ENCODE data around the gene IL34. TPM values are rescaled to one million over a fixed set of nuclear protein-coding genes. Genes with fewer than 3 reads are reported as not detected.
A peak's percentile ranks its signal among the peaks of the same experiment; 100 is the strongest.

The IL34 gene
- polyA plus RNA-seq, 1 of the 3 experiments (the other 2 are of a cell fraction): 0.18 TPM

DNA sequence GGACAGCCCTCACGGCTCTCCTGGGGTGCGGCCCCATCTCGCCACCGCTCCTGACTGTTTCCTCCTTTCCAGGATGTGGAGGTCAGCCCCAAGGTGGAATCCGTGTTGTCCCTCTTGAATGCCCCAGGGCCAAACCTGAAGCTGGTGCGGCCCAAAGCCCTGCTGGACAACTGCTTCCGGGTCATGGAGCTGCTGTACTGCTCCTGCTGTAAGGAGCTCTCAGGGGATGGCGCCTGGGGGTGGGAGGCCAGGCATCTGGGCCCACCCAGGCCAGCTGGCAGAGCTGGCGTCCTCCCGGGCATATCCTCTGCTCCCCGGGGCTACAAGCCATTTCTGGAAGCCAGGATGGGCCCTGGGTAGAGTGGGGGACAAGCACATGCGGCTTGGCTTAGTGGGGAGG lies 13.2 kb downstream of the IL34 start:
- POLR2A ChIA-PET: no interaction called here
- no peak overlapping the region for H3K27ac ChIP-seq (ENCODE audit: low read depth in 2 of 2, low read length in 1 of 2)
- H3K4me2 ChIP-seq: no peak overlapping the region
- WGBS (ENCODE audit: low lambda C conversion rate): 89% methylated on average over 10 of the region's 12 CpGs
- H3F3A ChIP-seq (replicated peaks; ENCODE audit: insufficient read depth): no peaks in the 10 kb centered on the region
- peaks cover 13% of the 10 kb centered on the region for H4K20me1 ChIP-seq (ENCODE audit: insufficient read depth)
- no peak overlapping the region for H3K9ac ChIP-seq
- no peaks in the 10 kb centered on the region for H3K9me2 ChIP-seq
- peaks cover 0 to 9% of the 10 kb centered on the region in 2 experiments; a peak in 1 of 4 replicates for H3K4me1 ChIP-seq (ENCODE audit: control insufficient read depth in 1 of 2, insufficient read depth in 2 of 2, low read depth in 1 of 2, low read length in 1 of 2)
- TF ChIP-seq MEF2A (IDR thresholded peaks at IDR 0.05; ENCODE audit: borderline replicate concordance, low read depth): no peak
- TF ChIP-seq YY1 (IDR thresholded peaks at IDR 0.05; ENCODE audit: low read depth): no peak
- no peak for TF ChIP-seq RFX5 (IDR thresholded peaks at IDR 0.05; ENCODE audit: low read length)
- TF ChIP-seq TAF1 (IDR thresholded peaks at IDR 0.05; ENCODE audit: borderline replicate concordance, low read depth, low read length): no peak
- no peak for TF ChIP-seq TCF12 (IDR thresholded peaks at IDR 0.05)
- H3K9me3 ChIP-seq: no peaks in the 10 kb centered on the region
- no peak overlapping the region for H3K4me3 ChIP-seq (ENCODE audit: low read depth in 2 of 2, low read length in 1 of 2)
- H3K79me2 ChIP-seq (ENCODE audit: insufficient read depth): no peaks in the 10 kb centered on the region
- H3K36me3 ChIP-seq (replicated peaks in 1 of 2; ENCODE audit: control insufficient read depth in 1 of 2, insufficient read depth in 2 of 2, low read length in 1 of 2): peaks cover 6 to 13% of the 10 kb centered on the region in 2 experiments
- peak; percentile 36 for DNase-seq
- H3K27me3 ChIP-seq (ENCODE audit: insufficient read depth): no peaks in the 10 kb centered on the region
- CTCF ChIA-PET: interaction anchor here (1.1 to 1.9 kb wide), 2 partner anchors 54 to 111 kb away, joined by 3 to 18 read pairs; no protein-coding TSS in a partner anchor
- H2AFZ ChIP-seq (ENCODE audit: low read depth): no peak overlapping the region

DNA sequence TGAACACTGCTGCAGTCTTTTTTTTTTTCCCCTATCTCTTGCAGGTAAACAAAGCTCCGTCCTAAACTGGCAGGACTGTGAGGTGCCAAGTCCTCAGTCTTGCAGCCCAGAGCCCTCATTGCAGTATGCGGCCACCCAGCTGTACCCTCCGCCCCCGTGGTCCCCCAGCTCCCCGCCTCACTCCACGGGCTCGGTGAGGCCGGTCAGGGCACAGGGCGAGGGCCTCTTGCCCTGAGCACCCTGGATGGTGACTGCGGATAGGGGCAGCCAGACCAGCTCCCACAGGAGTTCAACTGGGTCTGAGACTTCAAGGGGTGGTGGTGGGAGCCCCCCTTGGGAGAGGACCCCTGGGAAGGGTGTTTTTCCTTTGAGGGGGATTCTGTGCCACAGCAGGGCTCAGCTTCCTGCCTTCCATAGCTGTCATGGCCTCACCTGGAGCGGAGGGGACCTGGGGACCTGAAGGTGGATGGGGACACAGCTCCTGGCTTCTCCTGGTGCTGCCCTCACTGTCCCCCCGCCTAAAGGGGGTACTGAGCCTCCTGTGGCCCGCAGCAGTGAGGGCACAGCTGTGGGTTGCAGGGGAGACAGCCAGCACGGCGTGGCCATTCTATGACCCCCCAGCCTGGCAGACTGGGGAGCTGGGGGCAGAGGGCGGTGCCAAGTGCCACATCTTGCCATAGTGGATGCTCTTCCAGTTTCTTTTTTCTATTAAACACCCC lies 13.8 kb downstream of the IL34 start:
- Histone ChIP-seq H3K27me3 (ENCODE audit: insufficient read depth) (no peaks in the 10 kb centered on the region), H3K9me3 (no peaks in the 10 kb centered on the region), H4K20me1 (ENCODE audit: insufficient read depth) (peaks cover 13% of the 10 kb centered on the region), H3K9ac (no peak overlapping the region), H3K4me3 (ENCODE audit: low read depth in 2 of 2, low read length in 1 of 2) (no peak overlapping the region), H3K9me2 (no peaks in the 10 kb centered on the region), H3K79me2 (ENCODE audit: insufficient read depth) (no peaks in the 10 kb centered on the region), H3K27ac (ENCODE audit: low read depth in 2 of 2, low read length in 1 of 2) (no peak overlapping the region), H3K4me1 (ENCODE audit: control insufficient read depth in 1 of 2, insufficient read depth in 2 of 2, low read depth in 1 of 2, low read length in 1 of 2) (peaks cover 0 to 8% of the 10 kb centered on the region in 2 experiments; a peak in 1 of 4 replicates), H3K4me2 (no peak overlapping the region), H3K36me3 (replicated peaks in 1 of 2; ENCODE audit: control insufficient read depth in 1 of 2, insufficient read depth in 2 of 2, low read length in 1 of 2) (peaks cover 8 to 18% of the 10 kb centered on the region in 2 experiments), H3F3A (replicated peaks; ENCODE audit: insufficient read depth) (no peaks in the 10 kb centered on the region), H2AFZ (ENCODE audit: low read depth) (no peak overlapping the region)
- ChIA-PET CTCF (interaction anchor here (1.1 to 1.9 kb wide), 2 partner anchors 55 to 111 kb away, joined by 3 to 18 read pairs; no protein-coding TSS in a partner anchor), POLR2A (no interaction called here)
- 94% methylated on average over 12 of the region's 16 CpGs for WGBS (ENCODE audit: low lambda C conversion rate)
- TF ChIP-seq CHD2 (IDR thresholded peaks at IDR 0.05; ENCODE audit: low read length, partially characterized antibody) (no peak), TCF12 (IDR thresholded peaks at IDR 0.05) (no peak), SMC3 (IDR thresholded peaks at IDR 0.05; ENCODE audit: low read depth, low read length) (no peak), REST (IDR thresholded peaks at IDR 0.05; ENCODE audit: low read depth, low read length) (no peak), NFIC (IDR thresholded peaks at IDR 0.05; ENCODE audit: borderline replicate concordance) (no peak), POLR2AphosphoS5 (IDR thresholded peaks at IDR 0.05; ENCODE audit: low read depth, low read length) (no peak; the same call in 1 of the 2 replicates), YY1 (IDR thresholded peaks at IDR 0.05; ENCODE audit: low read depth) (no peak), FOSL2 (IDR thresholded peaks at IDR 0.05; ENCODE audit: borderline replicate concordance, low read depth) (no peak)
- TF ChIP-seq, protein P1, sequence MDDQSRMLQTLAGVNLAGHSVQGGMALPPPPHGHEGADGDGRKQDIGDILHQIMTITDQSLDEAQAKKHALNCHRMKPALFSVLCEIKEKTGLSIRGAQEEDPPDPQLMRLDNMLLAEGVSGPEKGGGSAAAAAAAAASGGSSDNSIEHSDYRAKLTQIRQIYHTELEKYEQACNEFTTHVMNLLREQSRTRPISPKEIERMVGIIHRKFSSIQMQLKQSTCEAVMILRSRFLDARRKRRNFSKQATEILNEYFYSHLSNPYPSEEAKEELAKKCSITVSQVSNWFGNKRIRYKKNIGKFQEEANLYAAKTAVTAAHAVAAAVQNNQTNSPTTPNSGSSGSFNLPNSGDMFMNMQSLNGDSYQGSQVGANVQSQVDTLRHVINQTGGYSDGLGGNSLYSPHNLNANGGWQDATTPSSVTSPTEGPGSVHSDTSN (IDR thresholded peaks at IDR 0.05): no peak
- TF ChIP-seq, protein P2, sequence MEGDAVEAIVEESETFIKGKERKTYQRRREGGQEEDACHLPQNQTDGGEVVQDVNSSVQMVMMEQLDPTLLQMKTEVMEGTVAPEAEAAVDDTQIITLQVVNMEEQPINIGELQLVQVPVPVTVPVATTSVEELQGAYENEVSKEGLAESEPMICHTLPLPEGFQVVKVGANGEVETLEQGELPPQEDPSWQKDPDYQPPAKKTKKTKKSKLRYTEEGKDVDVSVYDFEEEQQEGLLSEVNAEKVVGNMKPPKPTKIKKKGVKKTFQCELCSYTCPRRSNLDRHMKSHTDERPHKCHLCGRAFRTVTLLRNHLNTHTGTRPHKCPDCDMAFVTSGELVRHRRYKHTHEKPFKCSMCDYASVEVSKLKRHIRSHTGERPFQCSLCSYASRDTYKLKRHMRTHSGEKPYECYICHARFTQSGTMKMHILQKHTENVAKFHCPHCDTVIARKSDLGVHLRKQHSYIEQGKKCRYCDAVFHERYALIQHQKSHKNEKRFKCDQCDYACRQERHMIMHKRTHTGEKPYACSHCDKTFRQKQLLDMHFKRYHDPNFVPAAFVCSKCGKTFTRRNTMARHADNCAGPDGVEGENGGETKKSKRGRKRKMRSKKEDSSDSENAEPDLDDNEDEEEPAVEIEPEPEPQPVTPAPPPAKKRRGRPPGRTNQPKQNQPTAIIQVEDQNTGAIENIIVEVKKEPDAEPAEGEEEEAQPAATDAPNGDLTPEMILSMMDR (IDR thresholded peaks at IDR 0.05): no peak
- peak; percentile 38 for DNase-seq

Data from SK-N-SH (cell line).